Measurements from ENCODE around the gene ECI1.

Gene ECI1

DNA sequence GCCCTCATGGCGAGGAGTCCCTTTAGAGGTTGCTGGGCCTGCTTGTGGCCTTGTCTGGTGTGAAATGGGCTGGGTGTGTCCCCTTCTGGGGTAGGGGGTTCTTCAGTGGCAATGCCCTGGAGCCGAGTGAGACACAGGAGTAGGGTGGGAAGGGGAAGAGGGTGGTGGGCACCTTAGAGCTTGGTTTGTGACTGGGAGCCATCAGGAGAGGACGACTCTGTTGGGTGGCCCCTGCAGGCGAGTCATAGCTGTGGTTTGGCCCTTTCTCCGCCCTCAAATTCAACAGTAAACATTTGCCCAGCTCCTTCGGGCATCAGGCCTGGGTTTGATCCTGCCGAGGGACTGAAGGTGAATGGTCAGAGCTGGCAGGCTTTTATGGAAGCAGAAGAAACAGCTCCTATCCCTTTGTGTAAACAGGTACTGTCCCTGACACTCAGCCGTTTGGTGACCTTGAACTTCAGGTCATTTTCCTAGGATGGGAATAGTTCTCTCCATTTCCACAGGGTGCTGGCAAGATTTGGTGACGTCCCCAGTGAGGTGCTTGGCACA lies 25.1 kb downstream of the ECI1 start:
- no peak overlapping the region for H3K4me3 ChIP-seq (replicated peaks; ENCODE audit: low read depth, low read length)
- TF ChIP-seq, protein P1, sequence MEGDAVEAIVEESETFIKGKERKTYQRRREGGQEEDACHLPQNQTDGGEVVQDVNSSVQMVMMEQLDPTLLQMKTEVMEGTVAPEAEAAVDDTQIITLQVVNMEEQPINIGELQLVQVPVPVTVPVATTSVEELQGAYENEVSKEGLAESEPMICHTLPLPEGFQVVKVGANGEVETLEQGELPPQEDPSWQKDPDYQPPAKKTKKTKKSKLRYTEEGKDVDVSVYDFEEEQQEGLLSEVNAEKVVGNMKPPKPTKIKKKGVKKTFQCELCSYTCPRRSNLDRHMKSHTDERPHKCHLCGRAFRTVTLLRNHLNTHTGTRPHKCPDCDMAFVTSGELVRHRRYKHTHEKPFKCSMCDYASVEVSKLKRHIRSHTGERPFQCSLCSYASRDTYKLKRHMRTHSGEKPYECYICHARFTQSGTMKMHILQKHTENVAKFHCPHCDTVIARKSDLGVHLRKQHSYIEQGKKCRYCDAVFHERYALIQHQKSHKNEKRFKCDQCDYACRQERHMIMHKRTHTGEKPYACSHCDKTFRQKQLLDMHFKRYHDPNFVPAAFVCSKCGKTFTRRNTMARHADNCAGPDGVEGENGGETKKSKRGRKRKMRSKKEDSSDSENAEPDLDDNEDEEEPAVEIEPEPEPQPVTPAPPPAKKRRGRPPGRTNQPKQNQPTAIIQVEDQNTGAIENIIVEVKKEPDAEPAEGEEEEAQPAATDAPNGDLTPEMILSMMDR (IDR thresholded peaks at IDR 0.05; ENCODE audit: low read depth, low read length, missing control alignments), result no peak

DNA sequence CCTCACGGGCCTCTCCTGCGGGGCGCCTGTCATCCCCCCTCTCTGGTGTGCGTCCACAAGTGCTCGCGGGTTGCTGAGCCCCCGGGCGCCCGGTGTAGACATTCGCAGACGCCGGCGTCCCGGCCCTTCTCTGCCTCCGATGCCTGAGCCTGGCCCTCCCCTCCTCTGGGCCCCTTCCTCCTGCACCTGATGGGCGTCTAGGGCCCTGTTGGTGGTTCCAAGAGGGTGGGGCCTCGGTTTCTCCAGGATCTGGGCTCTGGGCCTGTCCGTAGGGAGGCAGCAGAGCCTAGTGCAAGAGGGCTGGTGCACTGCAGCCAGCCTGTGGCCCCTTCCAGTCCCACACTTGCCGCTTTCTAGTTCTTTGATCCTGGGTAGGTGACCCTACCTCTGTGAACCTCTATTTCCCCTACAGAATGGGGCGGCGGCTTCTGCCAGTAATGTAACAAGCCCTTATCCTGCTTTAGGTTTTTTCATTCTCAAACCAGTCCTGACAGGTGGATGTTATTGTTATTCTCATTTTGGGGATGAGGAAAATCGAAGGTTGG lies 27.4 kb downstream of the ECI1 start:
- DNase-seq (ENCODE audit: extremely low read depth, low read depth), result no peak
- peak overlapping the region; percentile 92 for H3K4me3 ChIP-seq (replicated peaks; ENCODE audit: low read depth, low read length)
- TF ChIP-seq, protein P1 (IDR thresholded peaks at IDR 0.05; ENCODE audit: low read depth, low read length, missing control alignments), result peak; percentile 21

More for the DNA sequence above, 25.1 kb downstream of the ECI1 start:
- no peak for DNase-seq (ENCODE audit: extremely low read depth, low read depth)

DNA sequence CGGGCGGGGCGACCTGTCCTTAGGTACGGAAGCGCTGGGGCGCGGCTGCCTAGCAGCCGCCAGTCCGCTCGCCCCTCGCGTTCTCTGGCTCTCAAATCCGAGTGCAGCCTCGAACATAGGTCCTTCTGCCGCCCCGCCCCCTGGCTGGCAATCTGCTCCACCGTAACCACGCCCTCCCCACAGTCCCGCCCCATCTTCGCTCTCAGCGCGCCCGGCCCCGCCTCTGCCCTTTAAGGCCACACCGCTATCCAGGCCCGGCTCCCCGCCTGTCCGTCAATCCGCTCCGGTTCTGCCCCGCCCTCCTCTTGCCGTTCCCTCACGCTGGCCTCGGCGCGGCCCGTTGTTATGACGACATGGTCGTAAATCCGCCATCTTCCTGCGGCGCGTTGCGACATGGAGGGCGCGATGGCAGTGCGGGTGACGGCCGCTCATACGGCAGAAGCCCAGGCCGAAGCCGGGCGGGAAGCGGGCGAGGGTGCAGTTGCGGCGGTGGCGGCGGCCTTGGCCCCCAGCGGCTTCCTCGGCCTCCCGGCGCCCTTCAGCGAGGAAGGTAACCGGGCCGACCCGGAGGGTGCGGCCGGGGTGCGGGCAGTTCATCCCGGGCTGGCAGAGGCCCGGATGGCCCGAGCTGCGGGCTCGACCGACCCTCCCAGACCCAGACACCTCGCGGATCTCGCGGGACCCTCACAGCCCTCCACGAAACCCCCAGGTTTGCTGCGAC lies 28.0 kb downstream of the ECI1 start, which contains the start of gene E4F1:
Gene E4F1, plus strand, starts transcription at position 371 of the 721 bp plus-strand sequence. Its CDS starts 23 bp downstream, at position 394.
- peak within 1 kb of the TSS; percentile 92 for H3K4me3 ChIP-seq (replicated peaks; ENCODE audit: low read depth, low read length)
- peak; percentile 94 for DNase-seq (ENCODE audit: extremely low read depth, low read depth)
- TF ChIP-seq, protein P1 (IDR thresholded peaks at IDR 0.05; ENCODE audit: low read depth, low read length, missing control alignments), result no peak

DNA sequence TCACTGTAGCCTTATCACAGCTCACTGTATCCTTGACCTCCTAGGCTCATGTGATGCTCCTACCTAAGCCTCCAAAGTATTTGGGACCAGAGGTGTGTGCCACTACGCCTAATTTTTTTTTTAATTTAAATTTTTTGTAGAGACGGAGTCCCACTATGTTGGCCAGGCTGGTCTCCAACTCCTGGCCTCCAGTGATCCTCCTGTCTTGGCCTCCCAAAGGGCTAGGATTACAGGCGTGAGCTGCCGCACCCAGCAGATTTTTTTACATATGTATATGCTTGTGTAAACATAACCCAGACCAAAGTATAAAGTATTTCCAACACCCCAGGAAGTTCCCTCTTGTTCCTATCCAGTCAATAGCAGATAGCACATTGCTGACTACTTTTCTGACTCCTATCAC lies 35.1 kb downstream of the ECI1 start:
- DNase-seq (ENCODE audit: extremely low read depth, low read depth), result no peak
- H3K4me3 ChIP-seq (replicated peaks; ENCODE audit: low read depth, low read length), result no peak overlapping the region
- TF ChIP-seq, protein P1 (IDR thresholded peaks at IDR 0.05; ENCODE audit: low read depth, low read length, missing control alignments), result no peak

DNA sequence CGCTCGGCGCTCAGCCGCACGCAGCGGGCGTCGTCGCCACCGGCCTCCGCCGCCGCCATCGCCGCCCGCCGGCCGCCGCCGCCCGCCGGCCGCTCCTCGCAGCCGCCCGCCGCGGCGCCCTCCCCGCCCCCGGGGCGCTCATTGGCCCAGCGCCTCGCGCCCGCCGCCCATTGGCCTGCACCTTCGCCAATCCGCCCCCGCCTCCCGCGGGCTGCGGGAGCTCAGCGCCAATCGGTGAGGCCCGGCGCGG lies 36.7 kb downstream of the ECI1 start, which contains the start of gene PGP:
Gene PGP, minus strand, starts transcription at position 122 of the 250 bp plus-strand sequence. Its CDS starts 63 bp downstream, at position 59.
- TF ChIP-seq, protein P1 (IDR thresholded peaks at IDR 0.05; ENCODE audit: low read depth, low read length, missing control alignments), result no peak
- peak within 1 kb of the TSS; percentile 68 for H3K4me3 ChIP-seq (replicated peaks; ENCODE audit: low read depth, low read length)
- no peak for DNase-seq (ENCODE audit: extremely low read depth, low read depth)

DNA sequence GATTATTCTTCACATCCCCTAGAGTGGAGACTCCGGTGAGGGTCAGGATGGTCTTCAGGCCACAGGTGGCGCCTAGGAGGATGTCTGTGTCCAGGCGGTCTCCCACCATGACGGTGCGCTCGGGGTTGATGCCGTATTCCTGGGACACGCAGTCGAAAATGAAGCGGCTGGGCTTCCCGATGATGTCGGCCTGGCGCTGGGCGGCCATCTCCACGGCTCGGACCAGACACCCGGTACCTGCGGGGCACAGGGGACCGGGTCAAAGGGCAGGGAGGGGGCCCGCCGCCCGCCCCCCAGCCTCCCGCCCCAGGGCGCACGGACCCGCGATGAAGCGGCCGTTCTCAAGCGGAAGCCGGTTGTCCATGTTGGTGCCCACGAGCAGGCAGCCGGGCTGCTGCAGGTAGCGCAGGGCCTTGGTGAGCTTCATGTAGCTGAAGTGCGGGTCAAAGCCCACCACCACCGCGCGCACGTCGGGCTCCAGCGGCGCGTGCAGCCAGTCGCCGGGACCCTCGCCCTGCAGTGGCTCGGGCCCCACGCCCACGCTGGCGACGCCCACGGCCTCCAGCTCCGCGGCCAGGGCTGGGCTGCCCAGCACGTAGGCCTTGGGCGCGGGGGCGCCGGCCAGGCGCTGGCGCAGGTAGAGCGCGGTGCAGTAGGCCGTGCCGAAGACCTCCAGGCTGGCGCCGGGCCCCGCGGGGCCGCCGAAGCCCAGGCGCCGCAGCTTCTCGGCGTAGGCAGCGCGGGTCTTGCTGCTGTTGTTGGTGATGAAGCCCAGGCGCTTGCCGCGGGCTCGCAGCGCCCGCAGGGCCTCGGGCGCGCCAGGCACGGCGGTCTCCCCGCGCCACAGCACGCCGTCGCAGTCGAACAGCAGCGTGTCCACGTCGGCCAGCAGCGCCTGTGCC lies 37.3 kb downstream of the ECI1 start:
- DNase-seq (ENCODE audit: extremely low read depth, low read depth), result no peak
- peak overlapping the region; percentile 68 for H3K4me3 ChIP-seq (replicated peaks; ENCODE audit: low read depth, low read length)
- TF ChIP-seq, protein P1 (IDR thresholded peaks at IDR 0.05; ENCODE audit: low read depth, low read length, missing control alignments), result no peak

Measured in HFF-Myc (cell line).